HG03139 (cell line): ENCODE data around the gene EEF1G.
"Not testable (repeated sequence)": the region's sequence is repeated elsewhere in the genome, so short reads cannot be mapped to it uniquely, and the experiment has no call there.

Source experiments
- ATAC-seq: cut with Tn5 transposase; IDR thresholded peaks from one replicate; pipeline ENCODE4 v1.9.1; 2021; ENCODE audit not compliant: unreplicated experiment

Gene EEF1G

DNA sequence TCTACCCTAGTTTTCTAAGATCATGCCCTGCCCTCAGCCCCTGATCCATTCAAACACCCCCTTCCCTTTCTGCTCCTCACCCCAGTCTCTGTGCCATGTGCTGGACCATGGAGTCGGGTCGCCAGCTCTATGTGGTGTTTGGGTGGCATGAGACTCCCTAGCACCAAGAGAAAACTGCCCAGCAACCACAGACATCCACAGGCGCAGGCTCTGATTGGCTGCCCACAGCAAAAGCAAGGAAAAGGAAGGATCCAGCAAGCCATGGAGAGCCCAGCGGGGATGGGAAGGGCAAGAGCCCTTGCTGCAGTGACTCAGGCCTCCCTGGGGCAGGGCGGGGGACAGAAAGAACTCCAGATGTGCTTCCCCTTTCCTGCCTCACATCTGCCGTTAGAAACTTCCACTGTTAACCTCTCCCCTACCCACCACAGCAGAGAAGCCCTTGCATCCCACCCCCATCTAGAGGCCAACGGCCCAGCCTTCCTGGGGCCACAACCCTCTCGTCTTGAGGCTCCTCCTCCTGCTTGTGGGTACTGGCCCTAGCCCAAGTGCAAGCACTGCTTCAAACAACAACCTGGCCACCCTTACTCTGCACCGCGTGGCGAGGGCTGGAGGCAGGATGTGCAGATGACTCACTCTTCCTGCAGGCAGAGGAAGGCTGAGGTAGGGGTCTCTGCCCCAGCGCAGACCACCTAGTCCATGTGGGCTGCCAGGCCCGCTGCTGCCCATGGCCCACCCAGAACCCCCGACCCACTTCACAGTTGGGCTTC lies 17.4 kb downstream of the EEF1G start:
- peak; percentile 28 for ATAC-seq

GRCh38 chr11:62555464-62556107 lies 18.1 kb downstream of the EEF1G start:
- ATAC-seq, result no peak

DNA sequence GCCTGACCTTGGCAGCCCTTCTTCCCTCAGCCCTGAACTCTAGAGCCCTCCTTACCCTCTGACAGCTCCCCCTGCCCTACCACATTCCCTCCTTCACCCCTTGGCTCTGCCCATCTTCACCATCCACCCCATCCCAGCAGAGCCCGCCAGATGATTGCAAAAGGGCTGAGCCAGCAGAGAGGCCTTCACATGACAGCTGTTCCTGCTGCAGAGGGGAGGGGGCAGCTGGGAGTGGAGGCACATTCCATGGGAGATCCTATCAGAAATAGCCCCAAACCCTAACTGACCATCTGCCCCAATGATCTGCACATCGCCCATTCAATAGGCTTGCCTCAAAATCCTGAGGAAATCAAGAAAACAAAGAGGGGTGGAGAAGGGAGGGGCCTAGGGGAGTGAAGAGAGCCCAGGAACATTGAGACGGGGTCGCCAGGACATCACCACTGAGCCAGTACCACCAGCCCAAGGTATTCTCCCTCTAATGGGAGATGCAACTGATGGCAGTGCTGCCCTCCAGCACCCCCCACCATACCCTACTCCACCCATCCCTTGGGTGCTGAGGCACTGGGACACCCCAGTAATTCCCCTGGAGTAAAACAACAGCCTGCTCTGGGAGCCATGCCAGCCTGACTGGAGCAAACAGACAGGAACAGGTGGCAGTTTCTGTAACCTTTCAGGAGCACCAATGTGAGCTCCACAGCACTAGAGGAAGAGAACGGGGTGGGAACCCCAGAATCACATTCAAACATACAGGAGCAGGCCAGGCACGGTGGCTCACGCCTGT lies 19.1 kb downstream of the EEF1G start:
- no peak for ATAC-seq

DNA sequence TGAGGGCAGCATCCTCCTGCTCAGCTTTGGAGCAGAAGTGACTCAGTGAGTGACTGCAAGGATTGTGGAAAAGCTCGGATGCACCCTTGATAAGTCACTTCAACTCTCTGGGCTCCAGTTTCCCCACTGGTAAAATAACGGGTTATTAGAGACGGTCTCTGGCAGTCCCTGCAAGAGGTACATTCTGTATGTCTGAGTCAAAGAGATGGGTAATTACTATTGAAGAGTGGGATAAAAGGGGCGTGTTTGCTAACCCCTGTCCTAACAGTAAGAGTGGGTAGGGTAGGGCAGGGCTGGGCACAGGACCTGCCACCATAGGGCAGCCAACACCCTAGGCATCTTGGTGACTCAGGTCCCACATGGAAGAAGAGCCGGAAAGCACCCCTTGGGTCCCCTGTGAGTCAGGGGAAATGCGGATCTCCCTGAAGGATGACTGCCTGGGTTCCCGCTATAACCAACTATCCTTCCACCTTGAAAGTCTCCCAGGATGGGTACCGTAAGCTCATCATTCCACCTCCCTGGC lies 19.8 kb downstream of the EEF1G start:
- ATAC-seq, result no peak

DNA sequence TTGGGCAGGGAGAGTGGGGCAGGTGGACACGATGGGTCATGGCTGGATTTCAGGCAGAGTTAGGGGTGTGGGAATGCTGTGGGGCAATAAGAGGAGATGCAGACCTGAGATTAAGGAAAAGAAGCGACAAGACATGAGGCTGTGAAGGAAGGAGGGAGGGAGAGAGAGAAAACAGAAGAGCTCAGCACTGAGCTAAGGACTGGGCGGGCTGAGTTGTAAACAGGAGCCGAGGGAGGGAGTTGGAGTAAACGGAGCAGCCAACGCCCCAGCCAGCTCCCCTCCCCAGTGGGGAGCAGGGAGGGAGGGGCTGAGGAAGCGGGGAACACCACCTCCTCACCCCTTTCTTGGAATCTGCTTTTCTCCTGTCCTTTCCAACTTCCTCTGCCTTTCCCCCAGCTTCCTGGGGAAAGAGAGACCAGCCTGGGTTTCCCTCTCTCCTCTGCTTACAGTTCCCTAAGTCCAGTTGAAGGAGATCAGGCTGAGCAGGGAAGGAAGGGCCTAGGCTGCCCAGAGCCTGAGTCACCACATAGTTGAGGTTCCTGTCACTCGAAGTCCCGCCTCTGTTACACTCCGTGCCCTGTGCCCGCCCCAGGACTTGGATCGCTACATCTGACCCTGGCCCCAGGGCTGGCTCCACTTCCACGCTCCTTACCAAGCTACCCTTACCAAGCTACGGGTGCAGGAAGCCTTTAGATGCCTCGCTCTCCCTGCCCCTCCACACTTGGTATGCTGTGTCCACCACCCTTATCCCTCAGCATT lies 20.4 kb downstream of the EEF1G start:
- no peak for ATAC-seq

DNA sequence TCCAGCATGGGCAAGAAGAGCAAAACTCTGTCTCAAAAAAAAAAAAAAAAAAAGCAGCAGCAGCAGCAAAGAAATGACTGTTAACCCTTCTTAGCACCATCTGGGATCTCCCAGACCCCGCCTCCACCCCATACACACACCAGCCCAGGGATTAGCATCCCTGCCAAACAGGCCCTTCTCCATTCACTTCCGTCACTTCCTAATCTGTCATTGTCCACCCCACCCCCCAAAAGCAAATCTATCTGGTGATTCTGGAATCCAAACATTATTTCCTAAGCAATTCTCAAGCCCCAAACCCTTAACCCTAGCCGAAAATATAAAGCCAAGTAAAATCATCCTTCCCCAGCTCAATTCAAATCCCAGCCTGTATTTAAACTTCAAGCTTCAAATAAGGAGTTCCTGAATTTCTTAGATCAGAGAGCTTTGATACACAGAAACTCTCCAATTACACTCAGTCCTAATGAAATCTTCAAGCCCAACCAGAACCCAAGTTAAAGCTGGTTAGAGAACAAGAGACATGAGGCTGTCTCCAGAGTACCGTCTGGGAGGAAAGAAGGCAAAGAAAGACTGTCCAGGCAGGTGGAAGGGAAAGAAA lies 21.1 kb downstream of the EEF1G start:
- no peak for ATAC-seq

GRCh38 chr11:62550478-62550877 lies 23.2 kb downstream of the EEF1G start:
- not testable (repeated sequence) for ATAC-seq

DNA sequence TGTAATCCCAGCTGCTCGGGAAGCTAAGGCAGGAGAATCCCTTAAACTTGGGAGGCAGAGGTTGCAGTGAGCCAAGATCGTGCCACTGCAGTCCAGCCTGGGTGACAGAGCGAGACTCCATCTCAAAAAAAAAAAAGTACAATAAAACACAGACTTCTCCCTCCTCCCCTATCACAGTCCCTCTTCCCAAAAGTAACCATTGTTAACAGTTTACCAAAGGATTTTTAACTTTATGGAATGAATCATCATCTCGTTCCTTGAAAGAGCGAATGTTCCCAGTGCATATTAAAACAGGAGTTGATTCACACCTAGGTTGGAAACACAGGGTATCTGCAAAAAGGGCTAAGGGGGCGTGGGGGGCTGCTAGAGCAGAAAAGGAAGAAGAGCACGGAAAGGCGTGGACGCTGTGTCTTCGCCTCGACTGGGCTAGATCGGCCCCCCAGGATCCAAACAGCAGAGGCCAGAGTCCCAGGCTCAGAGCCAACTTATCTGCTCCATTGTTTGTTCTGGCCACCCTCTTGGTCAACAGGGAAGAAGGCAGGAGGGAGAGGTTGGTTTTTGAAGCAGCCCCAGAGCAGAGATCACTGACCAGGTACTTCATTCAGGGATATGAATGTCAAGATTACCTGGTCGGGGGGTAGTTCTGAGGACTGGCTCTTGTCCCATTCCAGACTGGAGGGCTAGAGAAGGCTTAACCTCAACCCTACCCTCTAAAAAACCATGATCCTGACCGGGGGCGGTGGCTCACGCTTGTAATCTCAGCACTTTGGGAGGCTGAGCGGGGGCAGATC lies 25.0 kb downstream of the EEF1G start:
- ATAC-seq, result no peak

- no peak for ATAC-seq
Observed at GRCh38 chr11:62547691-62548281, 25.9 kb downstream of the EEF1G start.

DNA sequence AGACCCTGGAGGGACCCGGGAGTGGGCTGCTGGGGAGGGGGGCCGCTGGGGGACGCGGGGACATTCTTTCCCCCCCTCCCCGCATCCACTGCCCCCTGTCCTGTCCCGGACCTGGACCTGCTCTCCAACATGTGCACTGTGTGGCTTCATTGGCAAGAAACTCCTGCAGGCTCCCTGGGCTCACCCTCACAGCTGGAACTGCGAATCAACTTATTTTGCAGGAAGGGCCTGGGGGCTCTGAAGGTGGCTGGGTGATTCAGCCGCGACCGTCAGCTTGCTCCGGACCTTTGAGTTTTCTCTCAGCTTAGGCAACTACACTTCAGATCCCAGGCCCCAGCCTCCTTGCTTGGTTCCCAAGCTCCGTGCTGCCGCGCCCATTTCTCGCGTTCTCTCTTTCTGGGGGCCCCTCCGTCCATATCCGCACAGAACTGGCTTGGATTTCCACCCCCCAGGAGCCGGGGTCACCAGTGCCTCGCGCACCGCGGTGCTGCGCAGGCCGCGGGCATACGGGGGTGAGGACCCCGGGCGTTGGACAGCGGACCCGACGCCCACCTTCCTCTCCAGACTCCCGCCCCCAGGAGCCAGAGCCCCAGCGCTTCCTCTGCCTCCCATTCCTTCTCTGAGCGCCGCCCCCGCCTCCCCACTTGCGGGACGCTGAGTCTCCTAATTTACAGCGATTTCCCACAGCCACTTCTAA lies 26.6 kb downstream of the EEF1G start:
- no peak for ATAC-seq

- no peak for ATAC-seq
Observed at GRCh38 chr11:62546244-62546928, 27.3 kb downstream of the EEF1G start, which contains the start of gene AHNAK. Gene AHNAK (minus strand): TSS chr11:62546806. CDS start chr11:62536098, 10,708 bp downstream.

DNA sequence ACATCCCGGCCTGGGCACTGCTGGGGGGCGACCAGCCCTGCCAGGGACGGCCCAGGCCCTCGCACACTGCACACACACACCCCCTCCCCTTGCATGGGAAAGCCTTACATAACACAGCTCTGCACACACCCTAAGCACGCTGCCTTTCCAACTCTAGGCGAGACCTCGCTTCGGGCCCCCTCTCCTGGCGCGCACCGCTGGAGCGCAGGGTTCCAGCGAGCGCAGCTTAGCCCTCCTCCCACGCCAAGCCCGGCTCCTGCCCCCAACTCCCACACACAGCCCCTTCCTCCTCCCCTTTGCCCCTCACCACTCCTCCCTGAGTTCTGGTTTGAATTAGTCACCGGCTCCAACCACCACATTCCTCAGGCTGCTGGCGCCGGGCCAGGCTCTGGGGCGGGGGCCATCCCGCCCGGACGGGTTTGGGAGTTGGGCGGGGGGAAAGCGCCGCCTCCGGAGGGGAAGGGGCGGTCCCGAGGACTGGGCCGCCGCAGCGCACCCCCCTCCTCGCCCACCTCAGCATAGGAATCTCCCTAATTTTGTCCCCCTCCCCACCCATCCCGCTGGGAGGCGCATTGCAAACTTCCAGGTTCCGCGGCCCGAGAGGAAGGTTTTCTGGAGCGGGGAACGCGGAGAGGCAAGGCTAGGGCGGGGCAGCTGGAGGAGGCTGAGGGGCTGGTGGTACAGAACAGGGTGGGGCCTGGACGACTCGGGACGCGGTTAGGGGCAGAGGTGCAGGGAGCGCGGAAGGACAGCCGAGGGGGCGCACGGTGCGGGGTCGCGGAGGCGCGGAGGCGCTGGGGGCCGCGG lies 28.1 kb downstream of the EEF1G start:
- no peak for ATAC-seq

DNA sequence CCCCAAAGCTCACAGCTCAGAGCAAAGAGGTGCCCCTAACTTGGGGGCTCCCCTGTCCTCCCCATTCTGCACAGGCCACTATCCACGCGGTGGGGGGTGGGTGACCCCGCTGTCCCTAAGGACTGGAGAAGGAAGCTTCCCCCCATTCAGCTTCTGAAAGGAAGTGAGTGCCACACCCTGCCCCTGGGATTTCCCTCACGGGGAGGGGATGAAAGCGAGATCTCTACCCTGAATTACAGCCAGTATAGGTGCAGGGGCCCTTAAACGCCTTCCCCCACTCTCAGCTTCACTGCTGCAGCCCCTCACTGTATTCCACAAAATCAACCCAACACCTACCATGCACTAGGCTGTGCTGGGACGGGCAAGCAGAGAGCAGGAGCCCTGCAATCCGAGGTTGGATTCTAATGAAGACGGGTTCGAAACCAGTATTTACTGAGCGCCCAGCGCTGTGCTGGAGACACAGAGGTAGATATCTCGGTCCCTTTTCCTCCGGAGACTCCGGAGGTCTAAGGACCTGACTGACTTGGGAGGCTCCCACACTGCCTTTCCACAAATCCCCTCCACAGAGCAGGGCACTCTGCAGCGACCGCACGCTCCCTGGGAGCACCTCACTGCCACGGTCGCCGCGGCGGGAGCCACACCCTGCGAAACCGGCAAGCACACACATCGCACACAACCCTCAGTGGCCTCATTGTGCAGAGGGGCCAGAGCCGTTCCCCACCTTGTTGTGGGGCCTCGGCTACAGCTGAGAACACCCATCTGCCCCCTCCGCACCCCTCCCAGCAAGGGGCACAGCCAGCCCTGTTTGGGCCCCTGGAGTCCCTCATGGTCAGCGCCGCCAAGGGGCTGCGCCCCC lies 28.9 kb downstream of the EEF1G start:
- no peak for ATAC-seq

- no peak for ATAC-seq
Observed at GRCh38 chr11:62543680-62544444, 29.8 kb downstream of the EEF1G start.

GRCh38 chr11:62542750-62543567 lies 30.7 kb downstream of the EEF1G start:
- no peak for ATAC-seq
